ENCODE results near the gene ZNF474.

ZNF474 gene

GRCh38 chr5:122107016-122107415 lies 22.3 kb upstream of the ZNF474 start:
- Mint-ChIP-seq H3K36me3 (ENCODE audit: low read depth) (no peaks in the 10 kb centered on the region), H3K9me3 (no peaks in the 10 kb centered on the region), H3K4me1 (ENCODE audit: low read depth) (no peaks in the 10 kb centered on the region), H3K4me3 (no peak overlapping the region), H3K27me3 (ENCODE audit: low read depth) (peaks cover 3% of the 10 kb centered on the region), H3K27ac (no peak overlapping the region)

GRCh38 chr5:122110987-122111386 lies 18.4 kb upstream of the ZNF474 start:
- H3K4me3 Mint-ChIP-seq: no peak overlapping the region
- H3K36me3 Mint-ChIP-seq (ENCODE audit: low read depth): no peaks in the 10 kb centered on the region
- peaks cover 4% of the 10 kb centered on the region for H3K27me3 Mint-ChIP-seq (ENCODE audit: low read depth)
- H3K4me1 Mint-ChIP-seq (ENCODE audit: low read depth): no peaks in the 10 kb centered on the region
- no peaks in the 10 kb centered on the region for H3K9me3 Mint-ChIP-seq
- H3K27ac Mint-ChIP-seq: no peak overlapping the region

- H3K4me1 Mint-ChIP-seq (ENCODE audit: low read depth): no peaks in the 10 kb centered on the region
- H3K36me3 Mint-ChIP-seq (ENCODE audit: low read depth): no peaks in the 10 kb centered on the region
- peaks cover 4% of the 10 kb centered on the region for H3K27me3 Mint-ChIP-seq (ENCODE audit: low read depth)
- H3K27ac Mint-ChIP-seq: no peak overlapping the region
- H3K9me3 Mint-ChIP-seq: no peaks in the 10 kb centered on the region
- no peak overlapping the region for H3K4me3 Mint-ChIP-seq
Measured at GRCh38 chr5:122111460-122111859, 17.9 kb upstream of the ZNF474 start.

- Mint-ChIP-seq H3K27ac (no peak overlapping the region), H3K4me1 (ENCODE audit: low read depth) (no peaks in the 10 kb centered on the region), H3K9me3 (no peaks in the 10 kb centered on the region), H3K36me3 (ENCODE audit: low read depth) (no peaks in the 10 kb centered on the region), H3K27me3 (ENCODE audit: low read depth) (peaks cover 4% of the 10 kb centered on the region), H3K4me3 (no peak overlapping the region)
Measured at GRCh38 chr5:122112063-122112462, 17.3 kb upstream of the ZNF474 start.

- Mint-ChIP-seq H3K9me3 (no peaks in the 10 kb centered on the region), H3K36me3 (ENCODE audit: low read depth) (no peaks in the 10 kb centered on the region), H3K4me1 (ENCODE audit: low read depth) (no peaks in the 10 kb centered on the region), H3K4me3 (no peak overlapping the region), H3K27ac (no peak overlapping the region), H3K27me3 (ENCODE audit: low read depth) (peaks cover 4% of the 10 kb centered on the region)
Measured at GRCh38 chr5:122112733-122113558, 16.4 kb upstream of the ZNF474 start.

- no peaks in the 10 kb centered on the region for H3K9me3 Mint-ChIP-seq
- H3K4me1 Mint-ChIP-seq (ENCODE audit: low read depth): no peaks in the 10 kb centered on the region
- no peak overlapping the region for H3K27ac Mint-ChIP-seq
- H3K27me3 Mint-ChIP-seq (ENCODE audit: low read depth): peaks cover 4% of the 10 kb centered on the region
- no peak overlapping the region for H3K4me3 Mint-ChIP-seq
- no peaks in the 10 kb centered on the region for H3K36me3 Mint-ChIP-seq (ENCODE audit: low read depth)
Measured at GRCh38 chr5:122114501-122114900, 14.8 kb upstream of the ZNF474 start.

GRCh38 chr5:122118356-122118948 lies 10.9 kb upstream of the ZNF474 start:
- Mint-ChIP-seq H3K9me3 (no peaks in the 10 kb centered on the region), H3K27me3 (ENCODE audit: low read depth) (peaks cover 5% of the 10 kb centered on the region), H3K27ac (no peak overlapping the region), H3K4me1 (ENCODE audit: low read depth) (no peaks in the 10 kb centered on the region), H3K36me3 (ENCODE audit: low read depth) (no peaks in the 10 kb centered on the region), H3K4me3 (no peak overlapping the region)

- no peak overlapping the region for H3K4me3 Mint-ChIP-seq
- peaks cover 3% of the 10 kb centered on the region for H3K27me3 Mint-ChIP-seq (ENCODE audit: low read depth)
- H3K9me3 Mint-ChIP-seq: no peaks in the 10 kb centered on the region
- no peaks in the 10 kb centered on the region for H3K36me3 Mint-ChIP-seq (ENCODE audit: low read depth)
- no peak overlapping the region for H3K27ac Mint-ChIP-seq
- H3K4me1 Mint-ChIP-seq (ENCODE audit: low read depth): no peaks in the 10 kb centered on the region
Measured at GRCh38 chr5:122119205-122119604, 10.1 kb upstream of the ZNF474 start.

- no peaks in the 10 kb centered on the region for H3K9me3 Mint-ChIP-seq
- H3K27me3 Mint-ChIP-seq (ENCODE audit: low read depth): peaks cover 3% of the 10 kb centered on the region
- no peak overlapping the region for H3K27ac Mint-ChIP-seq
- H3K4me3 Mint-ChIP-seq: no peak overlapping the region
- H3K36me3 Mint-ChIP-seq (ENCODE audit: low read depth): no peaks in the 10 kb centered on the region
- no peaks in the 10 kb centered on the region for H3K4me1 Mint-ChIP-seq (ENCODE audit: low read depth)
Measured at GRCh38 chr5:122120493-122120892, 8.9 kb upstream of the ZNF474 start.

GRCh38 chr5:122120957-122121356 lies 8.4 kb upstream of the ZNF474 start:
- no peaks in the 10 kb centered on the region for H3K9me3 Mint-ChIP-seq
- H3K4me1 Mint-ChIP-seq (ENCODE audit: low read depth): no peaks in the 10 kb centered on the region
- peaks cover 3% of the 10 kb centered on the region for H3K27me3 Mint-ChIP-seq (ENCODE audit: low read depth)
- no peaks in the 10 kb centered on the region for H3K36me3 Mint-ChIP-seq (ENCODE audit: low read depth)
- no peak overlapping the region for H3K4me3 Mint-ChIP-seq
- no peak overlapping the region for H3K27ac Mint-ChIP-seq

GRCh38 chr5:122121479-122122465 lies 7.6 kb upstream of the ZNF474 start:
- H3K4me1 Mint-ChIP-seq (ENCODE audit: low read depth): no peaks in the 10 kb centered on the region
- H3K9me3 Mint-ChIP-seq: no peaks in the 10 kb centered on the region
- no peaks in the 10 kb centered on the region for H3K36me3 Mint-ChIP-seq (ENCODE audit: low read depth)
- no peak overlapping the region for H3K27ac Mint-ChIP-seq
- peaks cover 3% of the 10 kb centered on the region for H3K27me3 Mint-ChIP-seq (ENCODE audit: low read depth)
- no peak overlapping the region for H3K4me3 Mint-ChIP-seq

- Mint-ChIP-seq H3K36me3 (ENCODE audit: low read depth) (no peaks in the 10 kb centered on the region), H3K4me3 (no peak overlapping the region), H3K9me3 (no peaks in the 10 kb centered on the region), H3K27ac (no peak overlapping the region), H3K4me1 (ENCODE audit: low read depth) (no peaks in the 10 kb centered on the region), H3K27me3 (ENCODE audit: low read depth) (peaks cover 3% of the 10 kb centered on the region)
Measured at GRCh38 chr5:122124766-122125165, 4.6 kb upstream of the ZNF474 start.

GRCh38 chr5:122126177-122126755 lies 3.1 kb upstream of the ZNF474 start:
- Mint-ChIP-seq H3K36me3 (ENCODE audit: low read depth) (no peaks in the 10 kb centered on the region), H3K4me3 (no peak overlapping the region), H3K4me1 (ENCODE audit: low read depth) (no peaks in the 10 kb centered on the region), H3K9me3 (no peaks in the 10 kb centered on the region), H3K27me3 (ENCODE audit: low read depth) (no peaks in the 10 kb centered on the region), H3K27ac (no peak overlapping the region)

GRCh38 chr5:122126756-122127321 lies 2.5 kb upstream of the ZNF474 start:
- H3K4me1 Mint-ChIP-seq (ENCODE audit: low read depth): no peaks in the 10 kb centered on the region
- H3K36me3 Mint-ChIP-seq (ENCODE audit: low read depth): no peaks in the 10 kb centered on the region
- no peak overlapping the region for H3K27ac Mint-ChIP-seq
- no peaks in the 10 kb centered on the region for H3K9me3 Mint-ChIP-seq
- H3K27me3 Mint-ChIP-seq (ENCODE audit: low read depth): no peaks in the 10 kb centered on the region
- no peak overlapping the region for H3K4me3 Mint-ChIP-seq
